Left kidney (tissue), 2 donors: ENCODE data around the gene EPHB6. TPM values are rescaled to one million over a fixed set of nuclear protein-coding genes. Genes with fewer than 3 reads are reported as not detected.

Experiments
- DNase-seq: peaks from one replicate; pipeline ENCODE4 v3.0.0-alpha.2; 2013
- polyA plus RNA-seq: library from polyadenylated mRNA; unstranded; fragments of 120-200 nt; gene quantifications from one replicate; pipeline ENCODE4 v1.2.1, GENCODE V29; 2013; ENCODE audit not compliant: insufficient read length

EPHB6 gene
- polyA plus RNA-seq, 1 donor, result 18.0 TPM

DNA sequence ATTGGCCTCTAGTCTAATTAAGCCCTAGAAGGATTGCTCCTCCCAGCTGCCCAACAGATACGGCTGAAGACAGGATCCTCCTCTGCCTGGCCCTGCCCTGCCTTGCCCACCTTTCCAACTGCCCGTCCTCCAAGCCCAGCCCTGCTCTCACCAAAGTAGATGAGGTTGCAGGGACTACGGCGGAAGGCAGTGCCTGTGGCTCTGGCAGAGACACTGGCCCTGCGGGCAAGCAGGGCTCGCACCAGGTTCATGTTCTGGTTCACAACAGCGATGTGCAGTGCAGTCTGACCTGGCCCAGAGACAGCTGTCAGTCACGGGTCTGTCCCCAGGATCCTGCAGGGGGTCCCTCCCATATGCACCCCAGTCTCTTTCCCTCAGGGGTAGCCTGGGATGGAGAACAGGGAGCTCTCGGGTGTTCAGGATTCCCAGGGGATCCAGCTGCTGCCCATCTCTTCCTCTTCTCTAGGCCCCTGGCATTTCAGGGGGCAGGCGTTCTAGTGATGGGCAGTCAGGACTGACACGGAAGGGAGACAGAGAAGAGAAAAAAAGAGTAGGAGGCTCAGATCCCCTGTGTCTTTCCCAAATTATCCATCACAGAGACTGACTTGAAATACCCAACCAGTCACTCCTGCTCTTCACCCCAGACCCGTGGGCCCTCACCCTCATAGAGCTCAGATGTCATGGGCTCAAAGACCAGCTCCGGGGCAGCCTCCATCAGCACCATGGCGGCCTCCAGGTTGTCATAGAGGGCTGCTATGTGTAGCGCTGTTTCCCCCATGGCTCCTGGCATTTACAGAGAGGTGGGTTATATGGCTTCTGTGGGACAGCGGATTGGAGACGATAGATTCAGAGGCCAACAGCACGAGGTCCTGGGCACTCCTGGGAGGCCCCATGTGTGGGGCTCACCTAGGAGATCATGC, 22.4 kb downstream of the EPHB6 start:
- no peak for DNase-seq

DNA sequence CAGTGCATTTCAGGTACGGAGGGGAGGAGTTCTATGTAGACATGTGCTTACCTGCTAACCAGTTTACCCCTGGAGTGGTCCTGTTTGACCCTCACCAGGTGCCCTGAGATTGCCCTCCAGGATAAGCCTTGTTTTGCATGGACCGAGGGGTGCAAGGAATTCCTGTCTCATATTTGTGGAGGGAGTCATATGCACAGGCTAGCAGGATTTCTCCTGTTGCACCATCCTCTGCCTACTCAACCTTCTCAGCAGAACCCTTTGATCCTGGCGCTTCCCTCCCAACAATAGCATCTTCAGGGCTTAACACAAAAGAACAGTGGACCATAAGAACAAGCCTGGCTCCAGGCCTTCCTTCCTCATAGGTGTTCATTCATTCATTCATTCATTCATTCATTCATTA, 23.4 kb downstream of the EPHB6 start:
- DNase-seq, result no peak

DNA sequence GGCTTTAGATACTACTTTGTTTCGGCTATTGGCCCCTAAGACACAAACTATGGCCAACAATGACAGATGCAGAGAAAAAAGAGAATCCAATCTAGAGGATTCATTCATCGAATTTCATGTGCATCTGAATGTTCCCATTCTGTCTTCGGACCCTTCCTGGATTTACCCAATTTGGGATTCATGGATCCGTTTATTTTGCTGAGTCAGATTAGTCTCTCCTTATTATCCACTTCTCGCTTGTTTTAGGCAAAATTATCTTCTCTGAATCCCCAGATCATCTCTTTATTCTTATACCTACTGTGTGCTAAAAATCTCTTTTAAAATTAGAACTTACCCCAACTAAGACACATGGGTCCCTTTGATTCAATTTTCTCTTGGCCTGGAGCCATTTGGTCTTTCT, 24.2 kb downstream of the EPHB6 start:
- DNase-seq, result no peak

DNA sequence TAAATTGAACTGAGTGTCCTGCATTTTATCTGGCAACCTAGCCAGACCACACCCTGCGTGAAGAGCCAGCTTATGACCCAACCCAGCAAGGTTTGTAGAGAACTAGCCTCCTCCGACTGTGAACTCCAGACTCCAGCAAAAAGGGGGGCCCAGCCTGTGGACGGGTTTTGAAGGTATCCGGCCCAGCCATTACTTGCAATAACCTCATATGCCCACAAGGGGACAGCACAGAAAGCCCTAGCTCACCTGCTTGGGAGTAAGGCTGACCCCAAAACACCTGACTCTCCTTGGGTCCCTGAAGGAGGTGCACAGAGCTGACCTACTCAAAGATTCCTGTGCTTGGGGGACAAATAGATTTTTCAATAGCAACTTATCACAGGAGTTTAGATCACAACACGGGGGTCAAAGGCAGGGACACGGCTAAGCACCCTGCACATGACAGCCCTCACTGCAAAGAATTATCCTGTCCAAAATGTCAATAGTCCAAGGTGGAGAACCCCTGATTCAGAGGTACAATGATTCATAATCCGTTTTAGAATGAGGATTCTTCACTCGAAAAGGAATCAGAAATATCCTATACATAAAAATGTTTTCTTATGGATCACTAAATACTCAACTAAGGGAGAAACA, 26.1 kb downstream of the EPHB6 start:
- peak; percentile 26 for DNase-seq

DNA sequence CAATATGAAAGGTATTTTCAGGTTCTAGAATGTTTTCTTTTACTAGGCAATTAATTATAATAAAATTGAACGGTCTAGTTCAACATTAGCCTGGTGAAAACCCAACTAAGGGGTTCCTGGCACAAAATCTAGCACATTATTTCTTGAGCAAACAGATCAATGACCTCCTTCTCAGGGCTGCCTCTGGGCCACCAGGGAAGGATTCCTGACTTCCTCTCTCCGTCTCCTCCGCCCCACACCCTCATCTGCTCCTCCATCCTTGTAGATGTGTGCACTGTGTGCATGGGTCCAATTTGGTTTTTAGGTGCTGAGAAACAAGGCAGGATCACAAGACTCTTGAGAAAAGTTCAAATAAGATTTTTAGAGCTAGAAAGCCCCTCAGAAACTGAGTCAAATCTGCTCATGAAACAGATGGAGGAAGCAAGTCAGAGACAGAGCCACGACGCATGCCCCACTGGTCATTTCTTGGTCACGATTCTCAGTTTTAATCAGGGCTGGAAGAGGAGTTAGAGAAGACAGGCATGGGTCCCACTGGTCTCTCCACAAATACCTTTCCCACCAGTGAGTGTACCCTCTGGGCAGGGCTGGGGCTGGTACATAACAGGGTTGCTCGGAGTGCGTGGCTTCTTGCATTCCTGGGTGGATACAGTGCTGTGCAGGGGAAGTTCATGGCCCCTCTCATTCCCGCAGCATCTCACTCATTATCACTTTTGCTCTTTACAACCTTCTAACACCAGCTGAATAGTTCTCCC, 26.9 kb downstream of the EPHB6 start:
- no peak for DNase-seq

DNA sequence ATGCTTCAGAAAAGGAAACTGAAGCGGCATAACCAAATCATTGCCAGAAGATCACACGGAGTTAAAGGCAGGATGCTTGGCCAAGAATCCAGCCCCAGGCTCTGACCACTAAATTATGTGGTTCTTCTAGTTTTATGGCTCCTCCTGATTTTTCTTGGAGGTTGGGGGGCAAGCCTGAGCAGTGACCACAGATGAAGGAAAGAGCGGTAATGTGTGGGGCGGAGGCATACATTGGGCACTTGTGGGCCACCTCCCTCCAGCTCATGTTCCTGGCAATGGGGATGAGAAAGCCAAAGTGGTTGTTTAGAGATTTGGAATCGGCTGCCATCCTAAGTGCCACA, 27.4 kb downstream of the EPHB6 start:
- no peak for DNase-seq

DNA sequence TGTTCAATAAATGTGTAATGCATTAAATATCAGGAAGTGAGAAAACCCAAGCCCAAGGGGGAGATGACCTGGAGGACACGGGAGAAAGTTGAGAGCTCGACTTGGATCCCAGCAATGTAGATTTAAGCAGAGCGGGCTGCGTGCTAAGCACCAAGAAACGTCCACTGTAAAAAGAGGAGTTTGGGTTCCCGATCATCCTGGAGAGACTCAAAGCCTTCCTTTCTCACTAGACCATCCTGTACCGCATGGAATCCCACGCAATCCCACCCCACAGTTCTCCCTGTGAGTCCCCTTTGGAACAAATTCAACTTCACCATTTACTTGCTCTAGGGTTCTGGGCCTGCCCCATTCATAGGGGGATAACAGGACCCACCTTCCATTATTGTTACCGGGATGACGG, 28.3 kb downstream of the EPHB6 start:
- no peak for DNase-seq

DNA sequence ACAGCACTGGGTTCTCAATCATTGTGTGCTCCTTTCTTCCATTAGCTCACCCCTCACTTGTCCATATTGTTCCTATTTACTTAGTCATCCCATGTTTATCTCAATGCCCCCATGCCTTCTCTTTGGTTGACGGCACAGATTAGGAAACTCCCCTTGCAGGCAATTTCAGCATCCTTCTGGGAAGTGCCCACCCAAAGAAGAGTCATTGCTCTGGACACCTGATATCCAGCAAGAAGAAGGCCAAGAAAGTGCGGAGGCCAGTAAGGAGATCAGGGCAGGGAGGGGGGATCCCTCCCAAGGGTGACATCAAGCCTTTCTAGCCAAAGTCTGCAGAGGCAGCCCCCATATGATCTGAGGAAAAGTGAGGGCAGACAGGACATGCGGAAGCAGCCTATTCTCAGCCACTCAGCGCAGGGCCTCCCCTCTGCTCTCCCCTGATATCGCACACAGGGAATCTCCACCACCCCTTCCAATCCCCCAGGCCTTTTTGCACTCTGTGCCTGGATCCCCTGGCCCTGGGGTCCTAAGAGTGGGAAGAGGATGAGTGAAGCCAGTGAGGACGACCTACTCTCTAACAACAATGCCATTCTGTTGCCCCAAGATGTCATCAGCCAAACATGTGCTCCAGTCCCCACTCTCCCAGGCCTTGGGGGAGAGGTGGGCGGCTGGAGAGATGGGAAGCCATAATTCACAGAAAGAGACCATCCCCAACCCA, 28.9 kb downstream of the EPHB6 start:
- no peak for DNase-seq

DNA sequence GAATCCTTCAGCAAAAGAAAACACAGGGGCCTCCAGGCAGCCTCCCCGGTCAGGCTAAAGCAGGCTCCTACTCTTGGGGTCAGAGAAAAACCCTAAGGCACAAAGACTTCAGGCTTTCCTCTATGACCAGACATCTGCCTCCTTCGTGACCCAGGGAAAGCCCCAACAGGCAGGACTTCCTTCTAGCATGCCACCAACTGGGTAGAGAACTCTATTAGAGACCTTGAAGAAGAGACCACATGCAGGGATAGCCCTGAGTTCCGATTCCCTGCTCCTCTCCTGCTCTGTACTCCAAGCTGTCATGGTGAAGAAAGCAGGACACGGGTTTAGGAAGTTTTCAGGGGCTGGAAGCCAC, 29.4 kb downstream of the EPHB6 start:
- DNase-seq, result no peak

DNA sequence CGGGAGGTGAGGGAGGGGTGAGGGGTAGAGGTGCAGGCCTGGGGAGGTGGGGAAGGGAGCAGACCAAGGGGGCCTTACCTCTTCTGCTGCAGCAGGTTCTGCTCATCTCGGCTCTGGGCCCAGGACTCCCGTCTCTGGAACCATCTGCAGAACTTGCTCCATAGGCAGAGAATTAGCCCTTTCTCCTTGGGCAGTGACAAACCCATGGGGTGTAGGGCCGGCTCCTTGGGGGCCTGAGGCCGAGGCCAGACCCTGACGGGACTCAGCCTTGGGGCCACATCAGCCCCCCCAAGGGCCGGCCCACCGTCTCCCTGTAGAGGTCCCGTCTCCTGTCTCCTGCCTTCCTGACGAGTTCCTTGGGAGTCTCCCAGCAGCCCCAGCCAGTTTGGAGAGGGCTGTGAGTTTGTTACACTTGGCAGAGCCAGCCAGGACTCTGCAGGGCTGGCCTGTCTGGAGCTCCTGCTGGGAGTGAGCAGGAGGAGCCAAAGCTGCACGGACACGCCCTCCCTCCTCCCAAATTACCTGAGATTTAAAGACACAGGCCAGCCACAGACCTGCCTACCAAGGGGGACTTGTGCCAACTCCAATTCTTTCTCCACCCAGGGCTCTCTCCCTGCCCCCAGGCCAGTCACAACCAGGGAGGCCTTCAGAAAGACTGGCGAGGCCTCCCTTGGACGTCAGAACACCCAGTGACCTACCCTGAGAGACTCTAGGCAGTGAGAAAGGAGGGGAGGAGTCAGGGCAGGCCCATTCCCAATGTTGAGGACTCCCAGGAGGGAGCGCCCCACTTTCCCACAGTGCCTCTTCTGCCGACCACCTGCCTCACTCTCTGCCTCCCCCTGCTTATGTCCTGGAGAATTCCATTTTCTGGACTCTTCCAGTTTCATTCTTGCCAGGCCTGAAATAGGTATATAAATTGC, 30.7 kb downstream of the EPHB6 start, which contains the start of gene TRPV6:
TRPV6 (minus strand) TSS at position 435 of the 920 bp plus-strand sequence.
- DNase-seq, result peak; percentile 46

DNA sequence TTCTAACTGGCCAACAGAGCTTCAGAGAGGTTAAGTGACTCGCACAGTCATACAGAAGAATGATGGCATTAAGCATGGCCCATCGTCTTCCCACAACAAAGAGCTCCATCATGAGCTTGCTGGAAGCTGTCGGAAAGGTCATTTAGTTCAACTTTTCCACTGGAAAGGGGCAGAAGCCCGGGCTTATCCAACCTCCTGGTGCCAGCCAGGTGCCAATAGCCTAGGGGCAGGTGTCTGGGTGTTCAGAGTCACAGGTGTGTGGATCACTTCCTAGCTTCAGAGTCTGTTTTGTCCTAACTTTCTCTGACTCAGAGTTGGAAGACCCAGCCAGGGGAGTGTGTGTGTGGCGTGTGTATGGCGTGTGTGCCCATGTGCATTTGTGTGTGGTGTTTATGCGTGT, 32.0 kb downstream of the EPHB6 start:
- DNase-seq, result no peak

DNA sequence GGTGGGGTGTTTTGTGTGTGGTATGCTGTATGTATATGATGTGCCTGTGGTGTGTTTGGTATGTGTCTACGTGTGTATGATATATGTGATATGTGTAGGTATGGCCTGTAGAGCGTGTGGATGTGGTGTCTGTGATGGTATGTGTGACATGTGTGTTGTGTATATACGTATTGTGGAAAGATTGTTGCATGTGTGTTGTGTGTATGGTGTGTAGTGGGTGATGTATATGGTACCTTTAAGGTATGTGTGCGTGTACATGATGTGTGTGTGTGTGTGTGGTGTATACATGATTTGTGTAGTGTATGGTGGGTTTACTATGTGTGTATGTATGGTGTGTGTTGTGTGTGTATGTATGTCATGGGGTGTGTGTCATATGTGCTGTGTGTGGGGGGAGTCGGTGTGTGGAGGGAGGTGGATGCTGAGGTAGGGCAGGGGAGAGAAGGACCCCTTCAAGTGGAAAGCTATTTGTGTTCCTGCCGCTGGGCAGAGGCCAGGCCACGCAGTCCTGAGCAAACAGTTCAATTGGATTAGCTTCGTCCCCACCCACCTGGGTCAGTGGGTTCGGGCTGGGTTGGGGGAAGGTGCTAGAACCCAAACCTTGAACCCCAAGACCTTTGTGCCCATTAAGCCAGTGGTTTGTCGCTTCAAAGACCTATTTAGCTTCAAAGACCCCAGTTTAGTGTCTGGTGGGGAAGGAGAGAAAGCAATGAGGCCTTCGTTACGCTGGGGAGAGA, 32.6 kb downstream of the EPHB6 start:
- DNase-seq, result no peak

DNA sequence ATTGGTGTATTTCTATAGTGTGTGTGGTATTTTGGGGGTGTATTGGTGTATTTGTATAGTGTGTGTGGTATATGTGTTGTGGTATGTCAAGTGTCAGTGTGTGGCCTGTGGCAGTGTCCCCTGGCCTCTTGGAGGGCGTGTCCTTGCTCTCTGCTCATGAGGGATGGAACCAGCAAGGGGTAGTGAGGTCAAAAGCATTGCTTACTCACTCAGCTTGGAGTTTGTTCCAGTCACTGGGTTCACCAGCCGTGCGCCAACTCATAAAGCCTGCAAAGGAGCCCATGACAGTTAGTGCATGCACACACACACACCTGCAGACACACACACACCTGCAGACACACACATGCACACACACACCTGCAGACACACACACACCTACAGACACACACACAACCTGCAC, 34.9 kb downstream of the EPHB6 start:
- DNase-seq, result no peak

DNA sequence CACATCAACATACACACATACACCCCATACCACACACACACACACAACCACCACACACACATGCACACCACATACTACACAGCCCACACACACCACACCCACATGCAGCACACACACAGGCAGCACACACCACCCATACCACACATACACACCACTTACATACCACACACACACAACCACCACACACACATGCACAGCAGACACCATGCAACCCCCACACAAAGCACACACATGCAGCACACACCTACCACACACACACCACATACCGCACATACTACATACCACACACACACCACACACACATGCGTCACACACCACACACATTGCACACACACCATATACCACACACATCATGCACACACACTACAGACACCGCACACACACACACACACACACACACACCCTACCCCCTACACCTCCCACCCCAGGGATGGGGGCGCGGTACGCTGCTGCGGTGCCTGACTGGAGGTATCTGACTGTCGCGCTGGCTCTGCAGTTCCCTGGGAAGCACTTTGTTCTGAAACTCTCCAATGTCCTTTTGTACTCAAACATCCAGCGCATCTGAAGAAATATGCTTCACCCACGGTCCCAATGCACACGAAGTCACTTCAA, 36.1 kb downstream of the EPHB6 start:
- no peak for DNase-seq

DNA sequence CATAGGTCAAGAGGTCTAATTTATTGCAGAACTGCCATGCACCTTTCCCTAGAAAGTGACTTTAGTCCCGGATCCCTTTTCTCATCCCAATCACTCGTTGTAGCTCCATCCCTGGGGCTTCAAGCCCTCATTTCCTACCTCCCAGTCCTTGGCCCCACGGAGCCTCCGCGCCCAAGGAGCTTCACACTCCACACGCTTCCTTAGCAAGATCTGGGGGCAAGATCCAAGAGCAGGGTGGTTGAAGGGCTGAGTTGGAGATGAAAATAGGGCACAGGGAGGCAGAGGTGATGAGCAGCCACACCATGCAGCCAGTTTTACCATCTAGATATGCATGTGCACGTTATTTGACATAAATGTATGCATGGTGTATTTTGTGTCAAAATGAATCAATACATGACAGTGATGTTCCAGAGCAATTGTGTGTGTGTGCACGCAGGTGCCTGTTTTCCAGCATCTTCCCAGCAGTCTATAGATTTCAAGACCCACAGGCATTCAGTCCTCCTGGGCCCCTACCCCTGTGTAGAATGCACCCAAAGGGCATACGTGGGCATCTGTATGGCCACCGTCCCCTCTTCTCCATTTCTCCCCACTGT, 36.7 kb downstream of the EPHB6 start:
- DNase-seq, result no peak

DNA sequence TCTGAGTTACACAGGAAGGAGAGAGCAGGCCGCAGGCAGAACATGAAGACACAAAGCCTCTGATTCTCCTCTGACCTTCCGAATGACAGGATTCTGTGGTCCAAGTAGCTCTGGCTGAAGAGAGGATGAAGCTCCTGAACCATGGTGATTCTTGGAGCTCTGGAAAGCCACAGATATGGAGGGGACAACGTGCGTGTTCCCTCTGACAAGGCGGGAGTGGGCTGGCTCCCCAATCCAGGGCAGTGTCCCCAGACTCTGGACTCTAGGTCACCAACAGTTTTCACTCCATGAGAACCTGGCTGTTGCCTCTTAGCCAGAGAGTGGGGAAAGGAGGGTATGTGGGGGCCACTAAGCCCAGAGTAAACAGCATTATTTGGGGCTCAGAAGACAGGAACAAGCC, 38.1 kb downstream of the EPHB6 start:
- DNase-seq, result no peak

DNA sequence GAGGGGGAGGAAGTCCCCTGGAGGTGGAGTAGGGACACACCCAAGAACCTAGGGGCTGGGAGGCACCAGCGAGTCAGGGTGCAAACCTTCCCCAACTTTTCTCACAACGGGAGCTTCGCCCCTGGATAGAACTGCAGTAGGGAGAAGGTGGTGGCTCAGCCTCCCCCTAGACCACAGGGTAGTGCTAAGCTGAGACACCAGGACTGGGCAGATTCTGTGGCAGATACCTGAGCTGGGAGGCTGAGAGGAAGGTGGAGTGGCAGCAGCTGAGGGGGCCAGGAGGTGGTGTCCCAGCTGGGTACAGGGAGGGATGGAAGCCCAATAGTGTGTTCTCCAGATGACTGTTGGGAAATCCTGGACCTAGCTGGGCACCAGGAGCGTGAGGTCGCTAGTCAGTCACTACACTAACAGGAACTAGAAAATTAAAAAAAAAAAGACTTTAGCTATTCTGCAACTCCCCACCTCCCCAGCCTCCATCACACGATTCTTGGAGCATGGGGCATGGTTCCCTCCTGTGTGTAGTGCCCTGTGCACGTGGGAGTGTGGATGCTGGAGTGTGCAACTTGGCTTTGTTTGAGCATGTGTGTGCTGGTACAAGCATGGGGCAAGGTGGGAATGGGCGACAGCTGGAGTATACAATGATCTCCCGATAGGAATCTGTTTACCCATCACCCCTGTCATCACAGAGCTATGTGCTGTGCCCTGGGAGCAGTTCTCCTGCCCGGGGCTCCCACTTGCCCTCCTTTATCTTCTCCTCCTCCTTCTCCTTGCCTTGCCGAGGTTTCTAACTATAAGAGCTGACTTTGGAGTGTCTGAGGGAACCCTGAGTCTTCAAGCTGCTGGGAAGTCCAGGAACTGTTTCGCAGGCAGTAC, 39.5 kb downstream of the EPHB6 start:
- DNase-seq, result no peak

DNA sequence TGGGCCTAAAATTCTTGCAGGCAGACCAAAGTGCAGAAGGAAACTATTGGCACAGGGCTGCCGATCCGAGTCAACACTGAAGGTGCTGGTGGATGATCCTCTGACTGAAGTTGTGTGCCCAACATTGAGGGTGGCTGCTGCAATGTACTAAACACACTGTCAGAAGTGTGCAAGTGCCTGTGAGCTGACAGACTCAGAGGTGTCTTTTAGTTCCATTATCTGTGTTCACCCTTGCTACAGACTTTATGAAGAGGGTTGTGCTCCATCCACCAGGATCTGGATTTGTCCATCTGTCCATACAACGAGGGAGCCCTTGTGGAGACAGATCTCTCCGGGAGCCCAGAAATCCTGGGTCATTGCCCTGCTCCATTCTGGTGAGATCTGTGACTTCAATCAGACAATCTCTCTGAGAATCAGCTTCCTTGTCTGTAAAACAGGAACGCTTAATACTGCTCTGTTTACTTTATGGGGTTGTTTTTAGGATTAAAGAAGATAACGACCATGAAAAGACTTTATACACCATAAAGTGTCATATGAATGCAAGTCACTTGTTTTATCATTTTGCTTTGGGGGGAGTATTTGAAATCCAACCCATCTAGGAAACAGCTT, 40.2 kb downstream of the EPHB6 start:
- no peak for DNase-seq
